IMR-90 (cell line): ENCODE measurements around the gene ACP4. TPM values are rescaled to one million over a fixed set of nuclear protein-coding genes. Genes with fewer than 3 reads are reported as not detected.

Experiments
- ATAC-seq: fragments of 200-7000 bp; cut with Tn5 transposase; 2 replicates; pipeline ENCODE4 v1.9.1; 2020; ENCODE audit warnings: low read depth, mild to moderate bottlenecking, moderate library complexity
- BruUV-seq: library from RNA; stranded (reverse); fragments of 400-500 nt; replicated peaks from 2 replicates; lab custom pipeline; 2021; lab: Mats Ljungman, UMichigan
- CTCF ChIA-PET: fragments of 300-600 bp; formaldehyde crosslinking; extraction: SDS; loops from one replicate; lab custom pipeline; 2021; ENCODE audit warnings: antibody characterized with exemption; lab: Yijun Ruan, JAX
- POLR2A ChIA-PET: fragments of 300-600 bp; sonication (Branson Sonifier 250); formaldehyde crosslinking; loops from one replicate; lab custom pipeline; 2022; ENCODE audit warnings: antibody characterized with exemption; ENCODE audit not compliant: unreplicated experiment; lab: Charles Lee
- DNase-seq: peaks from one replicate; pipeline ENCODE4 v3.0.0; 2013
- H2AFZ ChIP-seq: replicated peaks from 2 replicates; pipeline ENCODE3; 2013; ENCODE audit warnings: low read length, mild to moderate bottlenecking; ENCODE audit not compliant: poor library complexity
- H2AK5ac ChIP-seq: 2 replicates; pipeline ENCODE4 v1.6.1; 2013; ENCODE audit warnings: low read depth, low read length, inconsistent platforms
- H2AK9ac ChIP-seq: replicated peaks from 2 replicates; pipeline ENCODE3; 2013; ENCODE audit warnings: mild to moderate bottlenecking, low read depth, low read length, moderate library complexity; ENCODE audit not compliant: poor library complexity
- H2BK120ac ChIP-seq: 2 replicates; pipeline ENCODE4 v1.6.1; 2013; ENCODE audit warnings: low read depth, low read length, inconsistent platforms
- H2BK15ac ChIP-seq: 3 replicates; pipeline ENCODE4 v1.6.1; 2013; ENCODE audit warnings: low read depth, low read length, inconsistent platforms
- H2BK20ac ChIP-seq: 2 replicates; pipeline ENCODE4 v1.6.1; 2013; ENCODE audit warnings: low read depth, mild to moderate bottlenecking, inconsistent platforms, low read length, moderate library complexity
- H2BK5ac ChIP-seq: 2 replicates; pipeline ENCODE4 v1.6.1; 2013; ENCODE audit warnings: mild to moderate bottlenecking, low read depth, low read length, inconsistent platforms; ENCODE audit not compliant: poor library complexity, severe bottlenecking
- H3K14ac ChIP-seq: replicated peaks from 2 replicates; pipeline ENCODE4 v1.6.1; 2013; ENCODE audit warnings: low read depth, low read length, inconsistent platforms
- H3K18ac ChIP-seq: 2 replicates; pipeline ENCODE4 v1.6.1; 2013; ENCODE audit warnings: low read depth, low read length, control low read depth
- H3K23ac ChIP-seq: 2 replicates; pipeline ENCODE4 v1.6.1; 2013; ENCODE audit warnings: low read depth, low read length, inconsistent platforms
- H3K27ac ChIP-seq: 2 replicates; pipeline ENCODE4 v1.5.1; 2013; ENCODE audit warnings: mild to moderate bottlenecking, control low read depth, low read length; ENCODE audit not compliant: insufficient read depth
- H3K27me3 ChIP-seq: 2 replicates; pipeline ENCODE4 v1.6.1; 2013; ENCODE audit warnings: low read length; ENCODE audit not compliant: control insufficient read depth, insufficient read depth
- H3K36me3 ChIP-seq: 2 replicates; pipeline ENCODE4 v1.6.1; 2013; ENCODE audit warnings: low read length, mixed read lengths; ENCODE audit not compliant: control insufficient read depth, insufficient read depth
- H3K4ac ChIP-seq: 2 replicates; pipeline ENCODE4 v1.6.1; 2013; ENCODE audit warnings: low read depth, low read length, inconsistent platforms
- H3K4me1 ChIP-seq: 2 replicates; pipeline ENCODE4 v1.6.1; 2013; ENCODE audit warnings: low read length, mixed read lengths; ENCODE audit not compliant: control insufficient read depth, insufficient read depth
- H3K4me2 ChIP-seq: 2 replicates; pipeline ENCODE4 v1.6.1; 2013; ENCODE audit warnings: low read depth, mild to moderate bottlenecking, control low read depth, low read length, moderate library complexity
- H3K4me3 ChIP-seq: 2 replicates; pipeline ENCODE4 v1.5.1; 2013; ENCODE audit warnings: low read depth, mild to moderate bottlenecking, control low read depth, low read length, moderate library complexity; ENCODE audit not compliant: insufficient read depth
- H3K56ac ChIP-seq: 2 replicates; pipeline ENCODE4 v1.6.1; 2013; ENCODE audit warnings: low read length, inconsistent platforms; ENCODE audit not compliant: insufficient read depth; ENCODE audit errors: extremely low read depth
- H3K79me1 ChIP-seq, 2 experiments: 2 replicates each; pipeline ENCODE4 v1.6.1; 2013; ENCODE audit warnings: low read length in 2 of 2, inconsistent platforms in 1 of 2, low read depth in 1 of 2
- H3K9ac ChIP-seq: 2 replicates; pipeline ENCODE4 v1.6.1; 2013; ENCODE audit warnings: low read depth, low read length, control low read depth
- H3K9me1 ChIP-seq: 2 replicates; pipeline ENCODE4 v1.6.1; 2013; ENCODE audit warnings: low read length, inconsistent platforms; ENCODE audit not compliant: insufficient read depth
- H3K9me3 ChIP-seq: 2 replicates; pipeline ENCODE4 v1.6.1; 2013; ENCODE audit warnings: low read length; ENCODE audit not compliant: control insufficient read depth, insufficient read depth
- H4K20me1 ChIP-seq: 2 replicates; pipeline ENCODE4 v1.6.1; 2013; ENCODE audit warnings: low read length, inconsistent platforms; ENCODE audit not compliant: insufficient read depth
- H4K5ac ChIP-seq: 2 replicates; pipeline ENCODE4 v1.6.1; 2013; ENCODE audit warnings: mild to moderate bottlenecking, low read depth, low read length, control low read depth
- H4K8ac ChIP-seq, 2 experiments: 2 replicates each; pipeline ENCODE4 v1.6.1; 2013; ENCODE audit warnings: low read depth in 2 of 2, low read length in 2 of 2, control low read depth in 1 of 2, inconsistent platforms in 1 of 2
- H4K91ac ChIP-seq: 2 replicates; pipeline ENCODE4 v1.6.1; 2013; ENCODE audit warnings: low read depth, low read length, inconsistent platforms; ENCODE audit not compliant: insufficient read depth
- CEBPB ChIP-seq: IDR thresholded peaks from 2 replicates; pipeline ENCODE4 v1.6.1; 2012; ENCODE audit warnings: low read depth, low read length, improper control_type of control experiment
- MAFK ChIP-seq: IDR thresholded peaks from 2 replicates; pipeline ENCODE4 v1.6.1; 2012; ENCODE audit warnings: low read depth, low read length, improper control_type of control experiment
- MXI1 ChIP-seq: IDR thresholded peaks from 2 replicates; pipeline ENCODE4 v1.6.1; 2012; ENCODE audit warnings: low read depth, mild to moderate bottlenecking, low read length, moderate library complexity, borderline replicate concordance
- RAD21 ChIP-seq: IDR thresholded peaks from 2 replicates; pipeline ENCODE4 v1.6.1; 2012; ENCODE audit warnings: low read length, improper control_type of control experiment
- RCOR1 ChIP-seq: IDR thresholded peaks from 2 replicates; pipeline ENCODE4 v1.6.1; 2012; ENCODE audit warnings: mild to moderate bottlenecking, low read length, improper control_type of control experiment; ENCODE audit not compliant: insufficient replicate concordance
- WGBS, 2 experiments: methylation state at CpG; one replicate each; pipeline versions ENCODE4 v1.1.5 to v1.1.7; 2013; ENCODE audit warnings: missing lambda C conversion rate in 2 of 2; ENCODE audit not compliant: insufficient read length in 1 of 2; ENCODE audit errors: extremely low coverage in 2 of 2; 5-methylcytosine and 5-hydroxymethylcytosine counted together
- dilution Hi-C: fragments of 300-500 bp; cut with HindIII; formaldehyde crosslinking; loops from one replicate; pipeline ENCODE4 v1.14.3; 2018; ENCODE audit warnings: low sequenced_read_pairs; ENCODE audit not compliant: unreplicated experiment
- in situ Hi-C: fragments of 300-500 bp; cut with MboI; formaldehyde crosslinking; loops from 3 replicates; pipeline ENCODE4 v1.14.3; 2019; ENCODE audit warnings: low sequenced_read_pairs, inconsistent platforms, mixed read lengths
- intact Hi-C: fragments of 100-400 bp; cut with micrococcal nuclease; formaldehyde crosslinking; loops from 2 replicates; pipeline ENCODE4 v1.10.0; 2022
- polyA plus RNA-seq, 3 experiments: library from polyadenylated mRNA; depleted of rRNA; stranded (reverse); fragments of >200 nt; gene quantifications; 2 replicates each; pipeline ENCODE4 v1.2.3, GENCODE V29; 2012; ENCODE audit warnings: low replicate concordance in 1 of 3
- total RNA-seq: library from RNA; depleted of rRNA; stranded (reverse); fragments of >200 nt; gene quantifications from 2 replicates; pipeline ENCODE4 v1.2.3, GENCODE V29; 2012
- TF ChIP-seq, protein P1 (sequence below): fragments of 150-350 bp; IDR thresholded peaks from 2 replicates; pipeline ENCODE4 v1.6.1; 2016; ENCODE audit warnings: low read depth, mild to moderate bottlenecking, low read length, moderate library complexity, borderline replicate concordance

ACP4 gene
- total and polyA plus RNA-seq, 2 of the 4 experiments (the other 2 are of a cell fraction) = not detected

DNA sequence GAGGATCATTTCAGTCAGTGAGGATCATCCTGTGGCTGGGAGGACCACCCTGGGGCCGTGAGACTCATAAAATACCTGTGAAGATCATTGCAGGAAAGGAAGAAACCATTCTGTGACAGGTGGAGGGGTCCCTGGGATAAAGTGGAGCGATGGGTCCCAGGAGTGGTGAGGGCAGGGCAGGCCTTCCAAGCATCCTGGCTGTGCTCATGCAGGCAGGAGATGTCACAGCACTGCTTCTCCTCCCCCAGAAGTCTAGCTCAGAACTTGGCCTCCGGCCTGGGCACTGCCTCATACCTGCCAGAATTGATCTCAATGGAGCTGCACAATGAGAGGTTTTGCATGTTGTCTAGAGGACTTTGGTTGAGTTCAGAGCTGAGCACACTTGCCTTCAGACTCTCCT, 22.3 kb downstream of the ACP4 start:
- no peak overlapping the region for H3K4me2 ChIP-seq
- no peak overlapping the region for H2BK5ac ChIP-seq
- no peak overlapping the region for H2AK9ac ChIP-seq
- dilution Hi-C loops (no loop called here), in situ Hi-C loops (no loop called here), intact Hi-C loops (no loop called here)
- DNase-seq (no peak), ATAC-seq (no peak)
- no peak overlapping the region for H2AFZ ChIP-seq
- no peaks in the 10 kb centered on the region for H3K9me3 ChIP-seq
- TF ChIP-seq RCOR1 = no peak
- TF ChIP-seq, protein P1, sequence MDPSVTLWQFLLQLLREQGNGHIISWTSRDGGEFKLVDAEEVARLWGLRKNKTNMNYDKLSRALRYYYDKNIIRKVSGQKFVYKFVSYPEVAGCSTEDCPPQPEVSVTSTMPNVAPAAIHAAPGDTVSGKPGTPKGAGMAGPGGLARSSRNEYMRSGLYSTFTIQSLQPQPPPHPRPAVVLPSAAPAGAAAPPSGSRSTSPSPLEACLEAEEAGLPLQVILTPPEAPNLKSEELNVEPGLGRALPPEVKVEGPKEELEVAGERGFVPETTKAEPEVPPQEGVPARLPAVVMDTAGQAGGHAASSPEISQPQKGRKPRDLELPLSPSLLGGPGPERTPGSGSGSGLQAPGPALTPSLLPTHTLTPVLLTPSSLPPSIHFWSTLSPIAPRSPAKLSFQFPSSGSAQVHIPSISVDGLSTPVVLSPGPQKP = no peak
- no peak for TF ChIP-seq MAFK
- no peak for TF ChIP-seq MXI1
- TF ChIP-seq CEBPB = no peak
- no peak for TF ChIP-seq RAD21
- H3K36me3 ChIP-seq = no peaks in the 10 kb centered on the region
- no peak overlapping the region for H2AK5ac ChIP-seq
- BruUV-seq = no TSS peak
- H4K5ac ChIP-seq = no peak overlapping the region
- no peak overlapping the region for H3K4ac ChIP-seq
- no peak overlapping the region for H4K91ac ChIP-seq
- H3K14ac ChIP-seq = no peak overlapping the region
- no peak overlapping the region for H3K4me3 ChIP-seq
- no peak overlapping the region for H3K18ac ChIP-seq
- H3K4me1 ChIP-seq = no peaks in the 10 kb centered on the region
- H3K79me1 ChIP-seq = no peaks in the 10 kb centered on the region
- H3K27ac ChIP-seq = no peak overlapping the region
- H2BK15ac ChIP-seq = no peak overlapping the region
- no CpG with 5 or more reads among the region's 3 CpGs for WGBS, 2 experiments
- no peak overlapping the region for H4K8ac ChIP-seq
- POLR2A ChIA-PET = no interaction called here
- no peak overlapping the region for H2BK120ac ChIP-seq
- peaks cover 10% of the 10 kb centered on the region for H3K27me3 ChIP-seq
- H3K56ac ChIP-seq = no peak overlapping the region
- no peak overlapping the region for H3K9ac ChIP-seq
- H4K20me1 ChIP-seq = no peaks in the 10 kb centered on the region
- H2BK20ac ChIP-seq = no peak overlapping the region
- no peaks in the 10 kb centered on the region for H3K9me1 ChIP-seq
- CTCF ChIA-PET = no interaction called here
- H3K23ac ChIP-seq = no peak overlapping the region
